Endodermal cell (in vitro differentiated cells): ENCODE data around the gene PPP1R14B. TPM values are rescaled to one million over a fixed set of nuclear protein-coding genes. Genes with fewer than 3 reads are reported as not detected.

Experiments used
- DNase-seq: peaks from one replicate; pipeline ENCODE4 v3.0.0-alpha.2; 2017
- H3K27ac ChIP-seq: 2 replicates; pipeline ENCODE4 v1.5.1; 2013; ENCODE audit warnings: mild to moderate bottlenecking, low read depth, low read length, moderate library complexity
- H3K27me3 ChIP-seq: 2 replicates; pipeline ENCODE4 v1.6.1; 2013; ENCODE audit warnings: mild to moderate bottlenecking, low read length, moderate library complexity; ENCODE audit not compliant: insufficient read depth, control insufficient read depth, poor library complexity, severe bottlenecking
- H3K36me3 ChIP-seq: 2 replicates; pipeline ENCODE4 v1.7.0; 2013; ENCODE audit warnings: mild to moderate bottlenecking, low read length, moderate library complexity; ENCODE audit not compliant: control insufficient read depth, insufficient read depth
- H3K4me1 ChIP-seq: one replicate; pipeline ENCODE4 v1.7.0; 2013; ENCODE audit warnings: low read length; ENCODE audit not compliant: control insufficient read depth, insufficient read depth
- H3K4me3 ChIP-seq: 2 replicates; pipeline ENCODE4 v1.5.1; 2013; ENCODE audit warnings: mild to moderate bottlenecking, low read length, moderate library complexity
- H3K9ac ChIP-seq: 2 replicates; pipeline ENCODE4 v1.6.1; 2013; ENCODE audit warnings: mild to moderate bottlenecking, low read length, moderate library complexity; ENCODE audit not compliant: poor library complexity, severe bottlenecking; ENCODE audit errors: extremely low read depth
- H3K9me3 ChIP-seq: 2 replicates; pipeline ENCODE4 v1.6.1; 2013; ENCODE audit warnings: mild to moderate bottlenecking, low read length, moderate library complexity; ENCODE audit not compliant: control insufficient read depth
- H3K27ac Mint-ChIP-seq: 2 replicates; pipeline ENCODE4 v1.8.0; 2020; ENCODE audit warnings: mixed read lengths
- H3K27me3 Mint-ChIP-seq: 2 replicates; pipeline ENCODE4 v1.8.0; 2021; ENCODE audit warnings: mild to moderate bottlenecking, mixed read lengths; ENCODE audit not compliant: insufficient read depth
- H3K36me3 Mint-ChIP-seq: 2 replicates; pipeline ENCODE4 v1.8.0; 2020; ENCODE audit warnings: low read depth, mixed read lengths
- H3K4me1 Mint-ChIP-seq: 2 replicates; pipeline ENCODE4 v1.8.0; 2020; ENCODE audit warnings: mixed read lengths
- H3K4me3 Mint-ChIP-seq: 2 replicates; pipeline ENCODE4 v1.8.0; 2020; ENCODE audit warnings: mild to moderate bottlenecking, moderate library complexity, mixed read lengths
- H3K9me3 Mint-ChIP-seq: 2 replicates; pipeline ENCODE4 v1.8.0; 2020; ENCODE audit warnings: mild to moderate bottlenecking, mixed read lengths
- WGBS, 2 experiments: methylation state at CpG; one replicate each; pipeline versions ENCODE4 v1.1.5 to v1.1.7; 2013; ENCODE audit warnings: missing lambda C conversion rate in 2 of 2, mixed read lengths in 1 of 2; ENCODE audit not compliant: insufficient coverage in 1 of 2, insufficient read length in 1 of 2; 5-methylcytosine and 5-hydroxymethylcytosine counted together
- total RNA-seq, 2 donors: library from RNA; stranded (reverse); fragmentation: NEBNext Ultra II Directional in 1 of 2; extraction: Animal tissue kit (Norgen Biotek cat#: 25700) in 1 of 2; gene quantifications; 2 replicates in 1 of 2; 3 replicates in 1 of 2; pipeline ENCODE4 v1.2.1, GENCODE V29; 2021
- TF ChIP-seq, protein P1 (sequence below): fragments of 200-600 bp; sonication (generic); conservative IDR thresholded peaks from 2 replicates; pipeline ENCODE4 v1.5.0; 2021; ENCODE audit warnings: antibody characterized with exemption, mild to moderate bottlenecking

Gene PPP1R14B
- total RNA-seq, 2 donors from 2014 or later, result 228 to 265 TPM

DNA sequence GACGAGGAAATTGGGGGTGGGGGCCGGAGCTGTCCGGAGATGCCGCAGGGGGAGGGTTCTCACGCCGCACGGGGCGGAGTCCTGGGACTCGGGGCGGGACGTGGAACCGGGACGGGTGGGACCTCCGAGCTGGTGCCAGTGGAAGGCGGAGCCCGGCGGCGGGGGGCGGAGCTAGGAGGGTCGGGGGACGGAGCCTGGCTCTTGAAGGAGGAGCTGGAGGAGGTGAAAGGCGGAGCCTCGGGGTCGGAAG, 5.6 kb downstream of the PPP1R14B start:
- Mint-ChIP-seq H3K4me3 (peak overlapping the region; percentile 76), H3K36me3 (peaks cover 33% of the 10 kb centered on the region), H3K4me1 (peaks cover 9% of the 10 kb centered on the region), H3K9me3 (no peaks in the 10 kb centered on the region), H3K27me3 (no peaks in the 10 kb centered on the region), H3K27ac (peak overlapping the region; percentile 96)
- peaks cover 28% of the 10 kb centered on the region for H3K36me3 ChIP-seq
- DNase-seq, result peak; percentile 100
- 0% methylated on average over 24 of the region's 24 CpGs; no CpG with 5 or more reads in 1 of the 2 experiments for WGBS, 2 experiments
- peak overlapping the region; percentile 99 for H3K27ac ChIP-seq
- H3K27me3 ChIP-seq, result no peaks in the 10 kb centered on the region
- H3K4me3 ChIP-seq, result peak overlapping the region; percentile 95
- TF ChIP-seq, protein P1, sequence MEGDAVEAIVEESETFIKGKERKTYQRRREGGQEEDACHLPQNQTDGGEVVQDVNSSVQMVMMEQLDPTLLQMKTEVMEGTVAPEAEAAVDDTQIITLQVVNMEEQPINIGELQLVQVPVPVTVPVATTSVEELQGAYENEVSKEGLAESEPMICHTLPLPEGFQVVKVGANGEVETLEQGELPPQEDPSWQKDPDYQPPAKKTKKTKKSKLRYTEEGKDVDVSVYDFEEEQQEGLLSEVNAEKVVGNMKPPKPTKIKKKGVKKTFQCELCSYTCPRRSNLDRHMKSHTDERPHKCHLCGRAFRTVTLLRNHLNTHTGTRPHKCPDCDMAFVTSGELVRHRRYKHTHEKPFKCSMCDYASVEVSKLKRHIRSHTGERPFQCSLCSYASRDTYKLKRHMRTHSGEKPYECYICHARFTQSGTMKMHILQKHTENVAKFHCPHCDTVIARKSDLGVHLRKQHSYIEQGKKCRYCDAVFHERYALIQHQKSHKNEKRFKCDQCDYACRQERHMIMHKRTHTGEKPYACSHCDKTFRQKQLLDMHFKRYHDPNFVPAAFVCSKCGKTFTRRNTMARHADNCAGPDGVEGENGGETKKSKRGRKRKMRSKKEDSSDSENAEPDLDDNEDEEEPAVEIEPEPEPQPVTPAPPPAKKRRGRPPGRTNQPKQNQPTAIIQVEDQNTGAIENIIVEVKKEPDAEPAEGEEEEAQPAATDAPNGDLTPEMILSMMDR, result no peak
- peak overlapping the region; percentile 81 for H3K9ac ChIP-seq
- H3K9me3 ChIP-seq, result no peaks in the 10 kb centered on the region
- H3K4me1 ChIP-seq, result peaks cover 4% of the 10 kb centered on the region

DNA sequence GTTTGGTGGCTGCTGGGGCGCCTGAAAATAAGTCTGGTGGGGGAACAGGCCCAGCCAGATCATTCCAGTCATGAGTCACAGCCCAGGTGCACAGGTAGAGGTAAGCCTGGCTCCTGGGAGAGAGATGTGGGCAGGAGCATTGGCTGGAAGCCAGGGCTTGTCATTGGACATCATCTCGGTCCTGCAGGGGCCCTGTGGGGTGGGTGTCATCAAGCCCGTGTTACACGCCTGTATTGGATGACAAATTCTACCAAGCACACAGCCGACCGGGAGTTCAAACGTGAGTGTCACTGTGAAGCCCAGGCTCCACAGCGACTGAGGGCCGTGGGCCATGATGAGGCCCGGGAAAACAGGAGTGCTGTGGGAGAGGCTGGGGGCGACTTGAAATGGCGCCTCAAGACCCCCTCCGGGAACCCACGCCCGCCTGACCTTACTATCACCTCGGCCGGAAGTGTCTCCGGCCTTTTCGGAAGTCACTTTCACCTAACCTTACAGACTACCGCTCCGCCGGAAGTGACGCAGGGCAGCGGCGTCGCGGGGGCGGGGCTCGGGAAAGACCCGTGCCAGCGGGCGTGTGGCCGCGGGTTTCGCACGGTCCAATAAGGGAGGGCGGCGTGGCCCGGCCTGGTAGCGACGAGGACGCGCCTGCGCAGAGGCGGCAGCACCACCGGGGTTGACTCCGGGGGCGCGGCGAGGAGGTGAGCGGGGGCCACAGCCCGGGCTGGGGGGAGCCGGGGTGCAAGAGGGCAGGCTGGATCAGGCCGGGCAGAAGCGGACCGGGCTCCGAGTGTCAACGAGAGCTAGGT, 6.1 kb downstream of the PPP1R14B start, which contains the start of gene FKBP2:
TSS of gene FKBP2 (plus strand) at position 661 of the 806 bp plus-strand sequence. CDS start 1,293 bp downstream, outside the sequence.
- TF ChIP-seq, protein P1, result no peak
- 3 to 7% methylated on average over 32 to 58 of the region's 58 CpGs for WGBS, 2 experiments
- peaks cover 28% of the 10 kb centered on the region for H3K36me3 ChIP-seq
- H3K9me3 Mint-ChIP-seq, result no peaks in the 10 kb centered on the region
- peaks cover 9% of the 10 kb centered on the region for H3K4me1 Mint-ChIP-seq
- H3K27ac Mint-ChIP-seq, result peak within 1 kb of the TSS; percentile 96
- peaks cover 4% of the 10 kb centered on the region for H3K4me1 ChIP-seq
- peak within 1 kb of the TSS; percentile 99 for H3K27ac ChIP-seq
- peak within 1 kb of the TSS; percentile 76 for H3K4me3 Mint-ChIP-seq
- peak within 1 kb of the TSS; percentile 95 for H3K4me3 ChIP-seq
- no peaks in the 10 kb centered on the region for H3K27me3 Mint-ChIP-seq
- DNase-seq, result peak; percentile 99
- H3K9me3 ChIP-seq, result no peaks in the 10 kb centered on the region
- H3K9ac ChIP-seq, result peak within 1 kb of the TSS; percentile 81
- H3K27me3 ChIP-seq, result no peaks in the 10 kb centered on the region
- peaks cover 33% of the 10 kb centered on the region for H3K36me3 Mint-ChIP-seq

DNA sequence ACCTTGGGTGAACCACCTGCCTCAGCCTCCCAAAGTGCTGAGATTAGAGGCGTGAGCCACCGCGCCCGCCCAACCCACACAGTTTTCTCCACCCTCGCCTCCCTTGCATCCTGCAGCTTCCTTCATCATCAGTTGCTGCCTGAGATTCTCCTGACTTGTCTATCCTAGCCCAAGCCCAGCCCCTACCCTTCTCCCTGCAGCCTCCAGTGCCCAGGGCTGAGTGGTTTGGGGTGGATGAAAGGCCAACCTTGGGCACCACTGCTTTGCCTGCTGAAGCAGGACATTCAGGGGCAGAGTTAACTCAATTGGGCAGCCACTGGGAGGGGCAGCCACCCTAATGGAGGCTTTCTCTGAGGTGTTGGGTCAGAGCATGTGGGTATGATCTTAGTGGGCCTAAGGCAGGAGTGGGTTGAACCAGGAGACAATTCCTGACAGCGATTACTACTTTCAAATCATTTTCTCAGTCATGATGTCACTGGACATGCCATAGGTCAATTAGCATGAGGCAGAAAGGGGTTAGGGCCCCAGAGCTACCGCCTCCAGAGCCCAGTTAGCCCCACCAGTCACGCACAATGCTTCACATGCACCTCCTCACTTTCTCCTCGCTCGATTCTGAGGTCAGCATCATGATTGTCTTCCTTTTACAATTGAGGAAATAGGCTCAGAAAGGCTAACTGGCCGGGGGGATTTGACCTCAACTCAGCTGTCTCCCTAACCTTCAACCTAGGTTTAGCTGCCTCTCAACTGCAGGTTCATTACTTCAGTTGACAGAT, 6.9 kb downstream of the PPP1R14B start:
- Histone ChIP-seq H3K27me3 (no peaks in the 10 kb centered on the region), H3K4me3 (peak overlapping the region; percentile 95), H3K27ac (peak overlapping the region; percentile 74), H3K4me1 (peaks cover 4% of the 10 kb centered on the region), H3K9me3 (no peaks in the 10 kb centered on the region), H3K9ac (peak overlapping the region; percentile 81), H3K36me3 (peaks cover 28% of the 10 kb centered on the region)
- Mint-ChIP-seq H3K27ac (peak overlapping the region; percentile 96), H3K4me3 (peak overlapping the region; percentile 76), H3K27me3 (no peaks in the 10 kb centered on the region), H3K9me3 (no peaks in the 10 kb centered on the region), H3K4me1 (peaks cover 13% of the 10 kb centered on the region), H3K36me3 (peaks cover 33% of the 10 kb centered on the region)
- DNase-seq, result no peak
- TF ChIP-seq, protein P1, result no peak
- 86 to 90% methylated on average over 10 to 11 of the region's 11 CpGs for WGBS, 2 experiments
